HL-60/S4 (cell line): ENCODE data around the gene CRYAA.
"Not testable (repeated sequence)": the region's sequence is repeated elsewhere in the genome, so short reads cannot be mapped to it uniquely, and the experiment has no call there.

ENCODE experiments used
- in situ Hi-C: fragments of 300-500 bp; cut with MboI; formaldehyde crosslinking; loops from 2 replicates; pipeline ENCODE4 v1.14.3; 2022; ENCODE audit warnings: low sequenced_read_pairs

CRYAA gene, protein sequence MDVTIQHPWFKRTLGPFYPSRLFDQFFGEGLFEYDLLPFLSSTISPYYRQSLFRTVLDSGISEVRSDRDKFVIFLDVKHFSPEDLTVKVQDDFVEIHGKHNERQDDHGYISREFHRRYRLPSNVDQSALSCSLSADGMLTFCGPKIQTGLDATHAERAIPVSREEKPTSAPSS

DNA sequence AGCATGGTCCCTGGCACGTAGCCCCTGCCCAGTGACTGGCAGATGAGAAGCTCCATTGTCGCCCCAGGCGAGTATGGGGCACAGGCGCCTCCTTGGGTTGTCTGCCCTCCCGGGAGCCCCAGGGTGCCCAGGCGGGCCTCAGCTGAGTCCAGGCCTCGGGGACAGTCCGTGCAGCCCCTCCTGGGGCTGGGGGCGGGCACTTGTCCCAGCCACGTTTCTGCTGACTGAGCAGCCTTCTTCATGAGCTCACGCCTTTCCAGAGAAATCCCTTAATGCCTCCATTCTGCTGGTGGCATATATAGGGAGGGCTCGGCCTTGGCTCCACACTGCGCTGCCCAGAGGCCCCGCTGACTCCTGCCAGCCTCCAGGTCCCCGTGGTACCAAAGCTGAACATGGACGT, at the start of gene CRYAA:
TSS of gene CRYAA (plus strand) at position 301 of the 400 bp plus-strand sequence. CDS start at position 393, 92 bp downstream.
- in situ Hi-C loops, result not testable (repeated sequence)

DNA sequence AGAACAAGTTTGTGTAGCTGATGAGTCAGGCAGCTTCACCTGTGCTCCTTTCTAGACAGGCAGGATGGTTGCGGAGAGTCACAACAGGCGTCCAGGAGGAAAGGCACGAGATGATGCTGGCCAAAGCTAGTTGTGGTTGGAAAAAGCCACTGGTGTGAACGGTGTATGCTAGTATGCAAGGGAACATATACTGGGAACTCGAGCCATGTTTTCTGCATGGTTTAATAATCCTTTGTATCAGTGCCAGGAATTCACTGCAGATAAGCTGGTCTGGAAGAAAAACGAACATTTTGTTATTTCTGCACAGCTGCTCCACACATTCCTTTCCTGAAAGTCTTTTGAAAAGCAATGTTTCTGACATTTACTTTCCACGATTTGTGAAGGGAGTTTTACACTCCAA, 38.7 kb upstream of the CRYAA start:
- in situ Hi-C loops, result not testable (repeated sequence)

DNA sequence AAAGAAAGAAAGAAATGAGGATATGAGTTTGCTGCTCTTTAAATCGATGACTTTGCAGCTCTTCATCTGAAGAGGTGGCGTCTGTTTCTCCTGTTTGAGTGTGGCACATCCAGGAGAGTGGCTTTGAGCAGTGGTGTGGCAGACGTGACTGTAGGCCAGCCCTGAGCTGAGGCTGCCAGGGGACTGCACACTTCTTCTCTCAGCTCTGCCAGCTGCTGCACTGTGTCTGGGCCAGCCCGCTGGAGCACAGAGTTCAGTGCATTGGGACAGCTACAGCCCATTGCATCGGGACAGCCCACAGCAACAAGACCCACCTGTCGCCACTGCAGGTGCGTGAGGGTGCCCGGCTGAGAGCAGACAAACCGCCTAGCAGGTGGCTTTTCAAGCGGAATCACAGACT, 34.3 kb upstream of the CRYAA start:
- in situ Hi-C loops, result not testable (repeated sequence)

DNA sequence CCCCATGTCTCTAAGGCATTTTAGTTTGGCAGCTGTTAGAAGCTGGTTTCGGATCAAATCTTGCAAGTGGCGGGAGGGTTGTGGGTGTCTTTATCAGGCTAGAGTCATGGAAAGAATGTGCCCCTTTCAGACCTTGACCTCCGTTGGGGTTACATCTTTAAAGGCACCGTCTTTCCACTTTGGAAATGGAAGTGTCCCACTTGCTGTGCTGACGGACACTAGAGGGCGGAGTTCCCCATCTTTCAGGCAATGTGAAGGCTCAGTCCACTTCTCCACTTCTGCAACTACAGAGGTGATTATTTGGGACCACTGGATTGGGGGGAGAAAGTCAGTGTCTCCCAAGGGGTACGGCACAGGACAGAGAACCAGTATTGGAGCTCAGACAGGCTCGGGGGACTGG, 29.9 kb upstream of the CRYAA start:
- in situ Hi-C loops, result not testable (repeated sequence)

DNA sequence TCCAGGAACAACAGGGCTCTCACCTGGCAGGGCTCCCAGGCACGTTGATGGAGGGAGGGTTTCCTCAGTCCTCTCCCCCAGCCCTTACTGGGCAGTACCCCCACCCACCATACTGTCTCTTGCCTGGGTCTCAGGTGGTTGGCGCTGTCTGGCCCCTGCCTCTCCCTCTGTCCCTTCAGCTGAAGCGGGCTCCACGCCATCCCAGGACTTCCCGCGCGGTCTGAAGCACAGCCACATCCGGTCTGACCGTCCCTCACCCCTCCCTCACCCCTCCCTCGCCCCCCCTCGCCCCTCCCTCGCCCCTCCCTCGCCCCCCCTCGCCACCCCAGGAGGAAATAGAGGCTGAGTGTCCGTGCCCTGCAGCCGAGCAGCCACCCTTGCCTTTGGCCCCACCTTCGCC, 27.4 kb upstream of the CRYAA start:
- in situ Hi-C loops, result not testable (repeated sequence)

DNA sequence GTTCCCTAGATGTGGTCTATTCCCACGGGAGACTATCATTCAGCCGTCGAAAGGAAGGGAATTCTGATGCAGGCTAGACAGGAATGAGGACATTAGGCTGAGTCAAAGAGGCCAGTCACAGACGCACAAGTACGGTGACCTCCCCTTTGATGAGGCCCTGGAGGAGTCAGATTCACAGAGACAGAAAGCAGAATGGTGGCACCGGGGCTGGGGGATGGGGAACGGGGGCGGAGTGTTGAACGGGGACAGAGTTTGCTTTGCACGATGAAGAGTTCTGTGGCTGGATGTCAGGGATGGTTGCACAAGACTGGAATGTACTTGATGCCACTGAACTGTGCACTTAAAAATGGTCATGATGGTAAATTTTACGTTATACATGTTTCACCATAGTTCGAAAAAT, 22.2 kb upstream of the CRYAA start:
- in situ Hi-C loops, result not testable (repeated sequence)

DNA sequence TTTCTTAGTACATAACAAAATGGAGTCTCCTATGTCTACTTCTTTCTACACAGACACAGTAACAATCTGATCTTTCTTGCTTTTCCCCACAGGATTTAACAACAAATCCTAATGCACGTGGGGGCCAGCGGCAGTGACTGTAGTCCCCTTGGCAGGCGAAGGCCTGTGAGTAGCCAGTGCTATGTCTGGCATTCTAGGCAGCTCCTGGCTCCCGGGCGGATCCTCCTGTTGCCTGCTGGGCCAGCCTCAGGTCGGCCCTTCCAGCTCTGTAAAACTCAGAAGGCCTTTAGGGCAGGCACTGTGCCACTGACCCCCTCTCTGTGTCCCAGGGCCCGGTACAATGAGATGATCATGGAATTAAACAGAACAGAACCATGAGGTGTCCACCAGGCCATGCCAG, 20.8 kb upstream of the CRYAA start:
- in situ Hi-C loops, result not testable (repeated sequence)

DNA sequence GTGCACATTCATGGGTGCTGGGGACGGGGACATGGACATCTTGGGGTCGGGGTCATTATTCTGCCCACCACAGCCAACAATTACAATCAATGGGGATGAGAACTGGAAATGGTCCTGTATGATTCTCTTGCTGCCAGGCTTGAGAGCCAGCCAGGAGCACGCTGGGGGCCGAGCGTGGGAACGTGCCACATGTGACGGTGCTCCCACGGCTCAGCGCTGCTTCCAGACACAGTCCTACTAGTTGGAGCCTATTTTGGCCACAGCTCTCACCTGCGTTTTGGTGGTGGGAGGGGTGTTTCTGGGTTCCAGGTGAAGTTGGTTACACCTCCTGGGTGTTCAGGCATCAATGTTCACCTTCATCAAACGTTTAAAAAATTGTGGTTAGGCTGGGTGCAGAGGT, 19.5 kb upstream of the CRYAA start:
- in situ Hi-C loops, result not testable (repeated sequence)

DNA sequence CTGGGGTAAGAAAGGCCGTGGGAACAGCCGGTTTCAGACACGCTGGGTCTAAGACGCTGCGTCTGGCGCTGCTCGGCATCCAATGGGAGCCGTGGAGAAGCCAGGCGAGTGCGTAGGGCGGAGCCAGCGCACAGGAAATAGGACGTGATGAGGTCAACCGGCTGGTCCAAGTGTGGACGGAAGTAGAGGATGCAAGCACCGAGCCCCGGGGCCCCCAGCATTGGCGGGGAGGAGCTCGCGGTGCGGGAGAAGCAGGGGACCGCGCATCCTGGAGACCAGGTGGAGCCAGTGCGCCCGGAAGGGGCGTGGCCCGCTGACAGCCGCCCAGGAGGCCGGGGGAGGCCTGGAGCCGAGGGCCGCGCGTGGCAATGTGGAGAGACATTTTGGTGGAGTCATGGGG, 15.2 kb upstream of the CRYAA start:
- in situ Hi-C loops, result not testable (repeated sequence)

DNA sequence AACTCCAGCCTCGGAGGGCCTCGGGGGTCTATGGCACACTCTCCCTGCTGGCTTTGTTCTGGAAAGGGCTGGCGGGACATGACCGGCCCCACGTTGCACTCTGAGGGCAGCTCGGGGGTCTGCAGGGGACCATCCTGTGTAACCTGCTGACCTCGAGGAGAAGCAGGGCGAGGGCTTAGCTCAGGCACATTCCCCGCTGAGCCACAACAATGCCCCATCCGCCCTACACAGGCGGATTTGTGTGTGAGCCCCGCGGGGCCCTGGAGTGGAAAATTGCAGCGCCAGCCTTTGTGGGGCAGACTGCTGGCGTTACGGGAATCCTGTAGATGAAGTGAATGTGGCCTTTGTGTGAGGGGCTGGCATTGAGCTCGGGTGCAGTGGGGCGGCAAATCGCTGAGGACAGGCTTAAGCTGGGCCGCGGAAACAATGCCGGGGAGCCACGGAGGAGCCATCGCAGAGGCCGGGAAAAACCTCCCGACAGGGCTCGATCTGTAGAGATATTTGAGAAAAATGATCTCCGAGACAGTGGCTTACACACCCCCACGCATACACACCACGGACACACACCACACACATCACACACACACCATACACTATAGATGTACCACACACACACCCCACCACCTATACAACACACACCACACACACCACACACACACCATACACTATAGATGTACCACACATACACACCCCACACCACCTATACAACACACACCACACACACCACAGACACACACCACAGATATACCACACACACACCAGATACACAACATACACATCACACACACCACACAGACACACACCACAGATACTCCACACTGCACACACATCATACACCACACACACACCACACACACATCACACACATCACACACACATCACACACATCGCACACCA, 9.3 kb upstream of the CRYAA start:
- in situ Hi-C loops, result not testable (repeated sequence)

DNA sequence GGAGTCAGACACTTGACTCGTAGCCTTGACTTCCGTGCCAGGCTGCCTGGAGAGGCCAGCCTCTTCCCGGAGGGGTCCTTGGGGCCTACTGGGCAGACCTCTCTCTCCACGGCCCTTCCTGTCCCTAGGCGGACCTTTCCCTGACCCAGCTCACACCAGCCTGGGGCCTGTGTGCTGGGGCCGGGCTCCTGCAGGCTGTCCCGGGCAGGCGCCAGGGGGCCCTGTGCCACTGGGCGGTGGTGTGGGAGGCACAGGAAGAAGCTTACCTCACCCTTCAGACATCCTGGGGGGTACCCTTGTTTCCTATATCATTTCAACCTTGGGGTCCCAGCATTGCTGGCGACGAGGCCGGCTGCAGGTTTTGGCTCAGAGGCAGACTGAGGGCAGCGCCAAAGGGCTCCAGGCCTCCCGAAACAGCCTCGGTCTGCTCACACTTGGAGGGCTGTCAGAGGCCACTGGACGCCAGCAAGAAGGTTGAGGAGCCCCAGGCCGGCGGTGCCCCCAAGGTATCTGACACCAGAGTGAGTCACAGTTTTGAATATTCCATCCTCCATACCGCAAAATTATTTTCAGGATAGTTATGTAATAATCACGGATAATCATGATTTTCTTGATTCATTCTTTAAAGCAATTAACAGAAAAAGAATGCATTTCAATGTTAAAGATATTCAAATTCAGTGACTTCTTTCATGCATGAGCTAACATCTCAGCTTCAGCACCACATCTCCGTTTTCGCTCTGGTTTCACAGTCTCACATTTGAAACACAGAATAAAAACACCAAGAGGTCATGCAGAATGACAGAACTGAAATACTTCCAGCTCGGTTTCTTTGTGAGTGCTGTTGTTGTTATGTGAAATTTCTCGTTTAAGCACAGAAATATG, 6.7 kb upstream of the CRYAA start:
- in situ Hi-C loops, result not testable (repeated sequence)

DNA sequence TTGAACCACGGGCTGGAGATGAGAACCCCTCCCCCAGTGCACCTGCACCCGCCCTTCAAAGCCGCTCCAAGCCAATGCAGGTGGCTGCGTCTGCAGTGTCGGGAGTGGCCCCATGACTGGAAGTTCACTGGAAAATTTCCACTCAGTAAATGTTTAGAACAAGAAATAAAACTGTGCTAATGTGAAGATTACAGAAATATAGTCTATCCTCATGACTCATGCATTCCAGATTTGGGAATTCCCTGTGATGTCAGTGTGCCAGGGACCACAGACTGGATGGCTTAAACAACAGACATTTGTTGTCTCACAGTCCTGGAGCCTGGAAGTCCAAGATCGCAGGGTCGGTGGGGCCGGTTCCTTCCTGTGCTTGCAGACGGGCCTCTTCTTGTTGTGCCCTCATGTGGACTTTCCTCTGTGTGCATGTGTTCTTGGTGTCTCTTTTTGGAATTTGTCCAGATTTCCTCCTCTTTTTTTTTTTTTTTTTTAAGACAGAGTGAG, 6.1 kb upstream of the CRYAA start:
- in situ Hi-C loops, result not testable (repeated sequence)

DNA sequence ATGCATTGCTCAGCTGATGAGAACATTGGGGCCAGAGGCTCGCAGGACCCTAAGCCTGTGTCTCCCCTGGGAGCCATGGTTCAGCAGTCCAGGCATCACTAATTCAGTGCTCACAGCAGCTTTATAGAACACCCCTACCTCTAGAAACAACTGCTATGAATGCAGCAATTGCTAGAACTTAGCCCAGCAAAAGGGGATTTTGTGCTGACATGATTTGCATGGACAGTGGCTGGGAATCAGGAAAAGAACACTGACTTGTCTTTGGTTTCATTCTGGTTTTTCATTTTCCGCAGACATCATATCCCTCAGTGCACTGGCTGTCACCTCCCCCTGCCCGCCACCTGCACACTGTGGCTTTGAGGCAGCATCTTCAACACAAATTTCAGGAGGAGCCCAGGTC, 4.0 kb upstream of the CRYAA start:
- in situ Hi-C loops, result not testable (repeated sequence)

DNA sequence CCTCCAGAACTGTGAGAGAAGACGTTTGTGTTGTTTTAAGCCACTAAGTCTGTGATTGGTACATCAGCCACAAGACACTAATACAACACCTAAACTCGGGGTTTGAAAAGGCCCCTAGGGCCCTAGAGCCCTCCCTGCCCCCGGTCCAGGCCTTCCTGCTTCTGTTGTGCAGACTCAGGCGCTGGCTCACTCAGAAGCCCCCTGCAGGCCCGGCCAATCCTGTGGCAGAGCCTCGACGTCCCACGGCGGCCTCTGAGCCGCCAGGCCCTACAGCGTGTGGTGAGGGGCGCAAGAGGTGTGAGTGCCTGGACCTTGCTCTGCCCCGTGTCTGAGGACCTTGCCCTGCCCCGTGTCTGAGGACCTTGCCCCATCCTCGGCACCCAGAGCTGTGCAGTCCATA, 3.1 kb upstream of the CRYAA start:
- in situ Hi-C loops, result not testable (repeated sequence)

DNA sequence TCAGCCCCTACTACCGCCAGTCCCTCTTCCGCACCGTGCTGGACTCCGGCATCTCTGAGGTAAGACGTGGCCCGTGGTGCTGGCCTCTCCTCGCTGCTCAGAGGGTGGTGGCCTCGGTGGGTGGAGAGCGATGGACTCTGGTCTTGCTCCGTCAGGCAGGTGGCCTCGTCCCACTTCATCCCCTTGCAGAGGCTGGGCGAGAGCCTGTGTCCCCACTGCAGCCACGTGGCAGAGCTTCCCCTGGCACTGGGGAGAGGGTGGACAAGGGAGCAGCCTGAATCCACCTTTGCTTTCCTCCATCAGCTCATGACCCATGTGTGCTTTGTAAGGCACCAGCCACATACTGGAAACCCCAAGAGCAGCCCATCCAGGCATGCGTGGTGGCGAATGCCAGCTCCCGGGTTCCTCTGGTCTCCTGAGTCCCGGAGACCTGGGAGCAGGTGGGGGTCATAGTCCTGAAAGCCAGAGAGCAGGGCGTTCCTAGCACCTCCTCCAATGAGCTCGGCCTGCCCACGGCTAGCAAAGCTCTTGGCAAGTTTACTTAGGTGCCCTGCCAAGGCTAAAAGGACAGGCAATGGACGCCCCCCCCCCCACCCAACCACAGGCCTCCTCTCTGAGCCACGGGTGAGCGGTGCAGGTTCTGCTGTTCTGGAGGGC, 550 bp downstream of the CRYAA start:
- in situ Hi-C loops, result not testable (repeated sequence)

DNA sequence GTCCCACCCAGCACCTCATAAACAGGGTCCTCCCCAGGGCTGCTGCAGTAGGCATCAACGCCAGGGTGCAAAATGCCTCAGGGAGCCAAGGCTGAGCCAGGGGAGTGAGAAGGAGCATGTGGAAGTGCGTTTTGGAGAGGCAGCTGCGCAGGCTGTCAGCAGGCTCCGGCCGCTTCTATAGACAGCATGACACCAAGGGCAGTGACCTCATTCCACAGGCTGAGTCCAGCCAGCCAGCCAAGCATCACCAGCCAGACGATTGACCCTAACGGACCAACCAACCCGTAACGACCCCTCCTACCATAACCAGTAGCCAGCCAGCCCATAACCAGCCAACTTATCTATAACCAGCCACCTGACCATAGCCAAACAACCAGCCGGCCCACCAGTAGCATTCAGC, 1.1 kb downstream of the CRYAA start:
- in situ Hi-C loops, result not testable (repeated sequence)

DNA sequence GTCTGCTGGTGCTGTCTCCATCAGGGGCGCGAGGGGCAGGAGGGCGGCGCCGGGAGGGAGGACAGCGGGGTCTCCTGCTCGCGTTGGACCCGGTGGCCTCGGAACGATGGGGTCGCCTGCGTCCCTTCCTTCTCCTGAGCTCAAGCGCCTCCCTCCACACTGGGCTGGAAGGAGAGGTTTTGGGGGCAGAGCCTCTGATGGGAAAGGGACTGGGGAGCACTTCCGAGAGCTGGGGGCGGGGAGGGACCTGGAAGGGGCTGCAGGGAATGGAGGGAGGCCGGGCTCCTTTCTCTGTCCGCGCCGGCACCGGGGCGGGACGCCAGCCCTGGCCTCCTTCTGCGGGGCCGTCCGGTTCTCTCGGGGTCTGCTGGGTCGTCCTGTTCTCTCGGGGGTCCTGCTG, 4.0 kb downstream of the CRYAA start:
- in situ Hi-C loops, result not testable (repeated sequence)

DNA sequence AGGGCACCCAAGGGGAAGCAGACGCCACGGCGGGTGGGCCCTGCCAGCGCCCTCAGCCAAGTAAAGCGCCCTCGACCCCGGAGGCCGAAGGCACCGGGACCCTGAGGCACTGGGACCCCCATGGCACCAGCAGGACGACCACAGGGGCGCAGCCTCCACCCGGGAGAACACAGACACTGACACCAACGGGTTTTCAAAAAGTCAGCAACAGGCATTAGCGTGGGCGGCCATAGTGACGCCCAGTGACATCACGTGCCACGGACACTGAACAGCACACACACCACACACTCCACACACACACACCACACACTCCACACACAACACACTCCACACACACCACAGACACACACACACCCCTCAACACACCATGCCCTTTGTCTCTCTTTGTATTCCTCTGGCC, 4.6 kb downstream of the CRYAA start:
- in situ Hi-C loops, result not testable (repeated sequence)

DNA sequence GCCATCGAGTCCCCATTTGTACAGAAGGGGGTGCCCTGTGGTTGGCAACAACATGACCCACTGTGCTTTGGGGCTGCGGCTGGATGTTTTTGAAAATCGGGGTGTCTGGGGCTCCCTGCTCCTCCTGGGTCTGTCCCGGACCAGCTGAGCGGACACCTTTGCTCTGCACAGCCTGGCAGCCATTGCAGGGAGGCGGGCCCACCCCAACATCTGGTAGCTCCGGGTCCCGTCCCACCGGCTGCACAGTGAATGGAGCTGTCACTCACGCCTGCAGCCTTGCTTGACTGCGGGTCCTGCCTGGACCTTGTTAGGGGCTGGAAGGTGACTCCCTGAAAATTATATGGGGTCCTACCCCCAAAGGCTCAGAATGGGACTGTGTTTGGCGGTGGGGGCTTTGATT, 5.1 kb downstream of the CRYAA start:
- in situ Hi-C loops, result not testable (repeated sequence)

DNA sequence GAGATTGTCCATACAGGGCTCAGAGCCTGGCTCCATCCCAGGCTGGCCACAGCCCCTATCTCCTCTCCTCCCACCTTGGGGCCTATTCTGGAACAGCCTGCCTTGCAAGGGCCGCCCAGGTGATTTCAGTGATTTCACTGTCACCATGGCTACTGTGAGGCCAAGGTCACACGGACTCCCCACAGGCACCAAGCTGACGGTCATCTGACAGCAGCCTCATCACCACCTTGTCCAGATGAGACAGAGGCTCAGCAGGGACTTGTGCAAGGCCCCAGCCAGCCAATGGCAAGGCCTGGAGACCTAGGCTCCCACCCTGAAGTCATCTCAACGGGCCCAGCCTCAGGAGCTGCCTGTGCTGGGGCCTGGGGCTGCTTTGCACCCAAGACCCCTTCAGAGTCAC, 6.2 kb downstream of the CRYAA start:
- in situ Hi-C loops, result not testable (repeated sequence)

DNA sequence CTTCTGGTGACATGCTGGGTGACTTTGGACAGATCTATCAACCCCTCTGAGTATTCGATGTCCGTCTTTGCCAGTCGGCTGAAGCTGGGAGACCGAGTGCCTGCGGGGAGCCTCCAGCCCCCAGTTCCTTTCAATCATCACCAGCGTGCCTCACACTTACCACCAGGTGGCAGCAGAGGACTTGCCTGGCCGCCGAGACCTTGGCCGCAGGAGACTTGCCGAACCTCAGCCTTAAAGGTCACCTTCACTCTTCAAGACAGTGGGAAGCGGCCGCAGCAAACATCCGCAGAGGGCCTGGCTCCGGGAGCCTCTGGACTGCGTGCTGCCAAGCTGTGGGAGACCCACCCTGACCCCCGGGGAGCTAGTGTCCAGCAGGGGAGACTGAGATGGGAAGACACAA, 7.8 kb downstream of the CRYAA start:
- in situ Hi-C loops, result not testable (repeated sequence)
